Placental pericyte (primary cell): ENCODE measurements around the gene KATNB1. TPM values are rescaled to one million over a fixed set of nuclear protein-coding genes. Genes with fewer than 3 reads are reported as not detected.

Source experiments
- small RNA-seq: library from RNA; depleted of rRNA; stranded (forward); fragments of <200 nt; gene quantifications from one replicate; pipeline ENCODE3, GENCODE V24; 2012; ENCODE audit warnings: low replicate concordance
- total RNA-seq: library from RNA; depleted of rRNA; stranded (reverse); fragments of >200 nt; gene quantifications from 2 replicates; pipeline ENCODE4 v1.2.3, GENCODE V29; 2012

KATNB1 gene
- 31.7 and 46.0 TPM in 2 replicates for total RNA-seq

GRCh38 chr16:57735755-57736418 lies at the start of gene KATNB1:
TSS of gene KATNB1 (plus strand) at chr16:57735770. CDS start at chr16:57737244, 1,474 bp downstream.

DNA sequence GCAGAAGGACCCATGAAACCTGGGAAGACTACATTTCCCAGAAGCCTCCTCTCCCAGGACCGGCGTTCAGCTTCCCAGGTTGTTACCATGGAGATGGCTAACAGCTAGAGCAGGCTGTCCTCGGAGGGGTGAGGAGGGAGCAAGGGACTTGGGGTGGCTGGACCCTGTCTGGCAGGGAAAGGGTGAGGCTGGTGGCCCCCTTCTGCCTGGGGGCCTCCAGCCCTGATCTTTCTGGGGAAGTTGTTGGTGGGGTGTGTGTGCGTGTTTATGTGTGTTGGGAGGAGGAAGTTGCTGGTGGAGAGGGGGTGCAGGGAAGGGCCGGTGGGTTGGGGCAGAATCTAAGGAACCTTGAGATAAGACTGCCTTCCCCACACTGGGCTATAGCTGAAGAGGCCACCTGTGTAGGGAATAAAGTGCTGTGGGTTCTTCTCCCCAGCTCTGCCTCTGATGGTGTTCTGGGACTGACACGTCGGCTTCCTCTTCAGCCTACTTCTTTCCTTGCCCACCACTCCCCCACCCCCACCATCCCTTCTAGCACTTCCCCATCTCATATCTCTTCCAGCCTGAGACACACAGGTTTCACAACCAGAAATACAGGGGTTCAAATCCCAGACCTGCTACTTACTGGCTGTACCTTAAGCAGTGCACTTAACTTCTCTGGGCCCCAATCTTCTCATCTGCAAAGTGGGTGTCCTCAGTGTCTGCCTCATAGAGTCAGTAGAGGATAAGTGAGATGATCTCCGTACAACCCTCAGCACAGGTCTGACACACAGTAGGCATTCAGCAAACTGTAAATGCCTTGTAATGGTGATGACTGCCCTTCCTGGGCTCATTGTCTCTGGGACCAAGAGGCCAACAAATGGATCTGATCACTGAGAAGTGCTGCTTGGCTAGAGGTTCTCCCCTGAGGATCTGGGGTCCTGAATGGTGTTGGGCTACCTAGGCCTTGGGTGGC lies 40.6 kb upstream of the KATNB1 start, which contains the start of gene DRC7:
Gene DRC7, plus strand, starts transcription at position 82 of the 955 bp plus-strand sequence. CDS start 3,144 bp downstream, outside the sequence.

GRCh38 chr16:57802341-57803133 lies 67.0 kb downstream of the KATNB1 start, which contains the start of gene KIFC3:
TSS of gene KIFC3 (minus strand) at chr16:57802491. CDS start at chr16:57798243, 4,248 bp downstream.

Small RNA genes lying within 50 kb of the gene (small RNA-seq; reads per million reads assigned to genes)
- gene MIR6772 = not detected

Other genes with a start within 250 kb of the KATNB1 start
- 37.9 and 46.0 TPM in 2 replicates for gene DOK4, start 249.3 kb upstream of the KATNB1 start, total RNA-seq
- gene CCDC102A, start 199.2 kb upstream of the KATNB1 start, total RNA-seq = 11.5 and 16.2 TPM in 2 replicates
- not detected in 2 replicates for gene ADGRG5, start 193.1 kb upstream of the KATNB1 start, total RNA-seq
- 0.88 and 1.4 TPM in 2 replicates for gene ADGRG1, start 107.1 kb upstream of the KATNB1 start, total RNA-seq
- gene ADGRG3, start 67.5 kb upstream of the KATNB1 start, total RNA-seq = not detected in 2 replicates
- not detected in 2 replicates for gene DRC7, start 41.0 kb upstream of the KATNB1 start, total RNA-seq
- gene KIFC3, start 66.7 kb downstream of the KATNB1 start, total RNA-seq = 157 and 170 TPM in 2 replicates
- gene CNGB1, start 235.4 kb downstream of the KATNB1 start, total RNA-seq = not detected in 2 replicates